Activated naive CD4-positive, alpha-beta T cell treated with anti-CD3 and anti-CD28 coated beads, Interleukin-2, amount 50 U/mL, for 24 hours (primary cell): ENCODE measurements around the gene KRTAP20-4.

Source experiments
- H3K27ac Mint-ChIP-seq: one replicate; pipeline ENCODE4 v1.8.0; 2021; ENCODE audit warnings: mild to moderate bottlenecking, mixed read lengths
- H3K27me3 Mint-ChIP-seq: one replicate; pipeline ENCODE4 v1.8.0; 2021; ENCODE audit warnings: mixed read lengths
- H3K36me3 Mint-ChIP-seq: one replicate; pipeline ENCODE4 v1.8.0; 2021; ENCODE audit warnings: mixed read lengths
- H3K4me1 Mint-ChIP-seq: one replicate; pipeline ENCODE4 v1.8.0; 2021; ENCODE audit warnings: mixed read lengths
- H3K4me3 Mint-ChIP-seq: one replicate; pipeline ENCODE4 v1.8.0; 2021; ENCODE audit warnings: mild to moderate bottlenecking, mixed read lengths
- H3K9me3 Mint-ChIP-seq: one replicate; pipeline ENCODE4 v1.8.0; 2021; ENCODE audit warnings: mixed read lengths

The KRTAP20-4 gene

DNA sequence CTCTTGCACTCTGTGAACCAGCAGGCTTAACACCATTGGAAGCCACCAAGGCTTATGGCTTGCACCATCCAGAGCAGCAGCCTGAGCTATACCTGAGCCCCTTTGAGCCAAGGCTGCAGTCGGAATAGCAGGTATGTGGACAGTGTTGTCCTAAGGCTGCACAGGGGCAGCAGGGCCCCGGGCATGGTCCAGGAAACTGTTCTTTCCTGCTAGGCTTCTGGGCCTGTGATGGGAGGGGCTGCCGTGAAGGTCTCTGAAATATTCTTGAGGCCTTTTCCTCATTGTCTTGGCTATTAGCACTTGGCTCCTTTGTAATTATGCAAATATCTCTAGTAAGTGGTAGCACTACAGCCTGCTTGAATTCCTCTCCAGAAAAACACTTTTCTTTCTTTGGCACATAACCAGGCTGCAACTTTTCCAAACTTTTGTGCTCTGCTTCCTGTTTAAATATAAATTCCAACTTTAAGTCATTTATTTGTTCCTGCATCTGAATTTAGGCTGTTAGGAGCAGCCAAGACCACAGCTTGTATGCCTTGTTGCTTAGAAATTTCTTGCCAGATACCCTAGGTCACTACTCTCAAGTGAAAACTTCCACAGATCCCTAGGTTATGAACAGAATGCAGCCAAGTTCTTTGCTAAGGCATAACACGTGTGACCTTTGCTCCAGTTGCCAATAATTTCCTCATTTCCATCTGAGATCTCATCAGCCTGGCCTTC, 5.2 kb downstream of the KRTAP20-4 start:
- no peak overlapping the region for H3K27ac Mint-ChIP-seq
- H3K9me3 Mint-ChIP-seq: no peaks in the 10 kb centered on the region
- no peak overlapping the region for H3K4me3 Mint-ChIP-seq
- no peaks in the 10 kb centered on the region for H3K36me3 Mint-ChIP-seq
- no peaks in the 10 kb centered on the region for H3K4me1 Mint-ChIP-seq
- no peaks in the 10 kb centered on the region for H3K27me3 Mint-ChIP-seq

DNA sequence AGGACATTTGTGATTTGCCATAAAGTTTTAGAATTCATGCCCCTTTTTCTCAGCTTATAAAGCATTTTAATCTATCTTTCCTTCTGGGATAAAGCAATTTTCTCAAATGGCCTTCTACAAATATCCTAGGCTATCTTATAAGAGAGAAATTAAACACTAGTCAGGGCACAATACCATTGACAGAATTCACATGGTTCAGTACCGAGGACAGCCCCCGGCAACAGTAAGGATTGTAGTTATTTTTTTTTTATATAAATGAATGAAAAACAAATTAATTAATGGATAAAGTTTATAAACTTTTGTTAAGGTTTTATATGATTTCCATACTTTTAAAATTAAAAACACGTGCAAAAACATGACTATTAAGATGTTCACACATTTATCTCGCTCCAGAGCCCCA, 7.7 kb downstream of the KRTAP20-4 start:
- no peak overlapping the region for H3K4me3 Mint-ChIP-seq
- H3K9me3 Mint-ChIP-seq: no peaks in the 10 kb centered on the region
- no peak overlapping the region for H3K27ac Mint-ChIP-seq
- H3K4me1 Mint-ChIP-seq: no peaks in the 10 kb centered on the region
- no peaks in the 10 kb centered on the region for H3K27me3 Mint-ChIP-seq
- H3K36me3 Mint-ChIP-seq: no peaks in the 10 kb centered on the region

- Mint-ChIP-seq H3K4me3 (no peak overlapping the region), H3K4me1 (no peaks in the 10 kb centered on the region), H3K9me3 (no peaks in the 10 kb centered on the region), H3K36me3 (no peaks in the 10 kb centered on the region), H3K27me3 (no peaks in the 10 kb centered on the region), H3K27ac (no peak overlapping the region)
Observed at GRCh38 chr21:30629200-30629599, 8.8 kb downstream of the KRTAP20-4 start.

GRCh38 chr21:30634906-30635305, 14.5 kb downstream of the KRTAP20-4 start, which contains the start of gene KRTAP20-2:
TSS of gene KRTAP20-2 (plus strand) at chr21:30635206. CDS start at chr21:30635264, 58 bp downstream.
- Mint-ChIP-seq H3K36me3 (no peaks in the 10 kb centered on the region), H3K4me1 (no peaks in the 10 kb centered on the region), H3K27ac (no peak within 1 kb of the TSS), H3K9me3 (no peaks in the 10 kb centered on the region), H3K4me3 (no peak within 1 kb of the TSS), H3K27me3 (no peaks in the 10 kb centered on the region)

- Mint-ChIP-seq H3K36me3 (no peaks in the 10 kb centered on the region), H3K27ac (no peak overlapping the region), H3K4me1 (no peaks in the 10 kb centered on the region), H3K9me3 (no peaks in the 10 kb centered on the region), H3K4me3 (no peak overlapping the region), H3K27me3 (peaks cover 3% of the 10 kb centered on the region)
Observed at GRCh38 chr21:30638686-30639085, 18.3 kb downstream of the KRTAP20-4 start.

- no peaks in the 10 kb centered on the region for H3K4me1 Mint-ChIP-seq
- no peak within 1 kb of the TSS for H3K4me3 Mint-ChIP-seq
- peaks cover 6% of the 10 kb centered on the region for H3K27me3 Mint-ChIP-seq
- no peaks in the 10 kb centered on the region for H3K9me3 Mint-ChIP-seq
- no peaks in the 10 kb centered on the region for H3K36me3 Mint-ChIP-seq
- H3K27ac Mint-ChIP-seq: no peak within 1 kb of the TSS
Observed at GRCh38 chr21:30642564-30642963, 22.1 kb downstream of the KRTAP20-4 start, which contains the start of gene KRTAP20-3. TSS of gene KRTAP20-3 (plus strand) at chr21:30642864.

DNA sequence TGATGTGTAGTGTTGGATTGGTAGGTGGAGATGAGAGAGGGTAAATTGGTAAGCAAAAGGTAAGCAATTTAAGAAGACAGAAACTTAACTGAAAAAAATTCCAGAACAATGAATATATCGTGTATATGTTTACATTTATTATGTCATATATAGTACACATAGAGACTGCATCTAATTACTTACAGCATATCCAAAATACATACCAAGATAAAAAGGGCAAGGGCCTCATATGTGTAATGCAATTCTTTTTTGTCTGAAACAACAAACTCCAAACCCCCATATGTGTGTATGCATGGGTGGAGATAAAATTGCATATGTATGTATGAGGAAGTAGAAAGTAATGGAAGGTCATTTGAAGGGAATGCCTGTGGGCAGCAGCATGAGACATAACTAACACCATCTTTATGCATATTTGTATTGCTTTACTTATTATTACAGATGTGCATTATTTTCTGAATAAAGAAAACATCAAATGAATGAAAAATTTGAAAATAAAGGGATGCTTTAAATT, 26.5 kb downstream of the KRTAP20-4 start:
- Mint-ChIP-seq H3K36me3 (no peaks in the 10 kb centered on the region), H3K9me3 (no peaks in the 10 kb centered on the region), H3K27ac (no peak overlapping the region), H3K27me3 (peaks cover 3% of the 10 kb centered on the region), H3K4me1 (no peaks in the 10 kb centered on the region), H3K4me3 (no peak overlapping the region)

- no peak overlapping the region for H3K4me3 Mint-ChIP-seq
- no peaks in the 10 kb centered on the region for H3K36me3 Mint-ChIP-seq
- H3K9me3 Mint-ChIP-seq: peaks cover 4% of the 10 kb centered on the region
- H3K4me1 Mint-ChIP-seq: no peaks in the 10 kb centered on the region
- no peak overlapping the region for H3K27ac Mint-ChIP-seq
- no peaks in the 10 kb centered on the region for H3K27me3 Mint-ChIP-seq
Observed at GRCh38 chr21:30652891-30653290, 32.5 kb downstream of the KRTAP20-4 start.

DNA sequence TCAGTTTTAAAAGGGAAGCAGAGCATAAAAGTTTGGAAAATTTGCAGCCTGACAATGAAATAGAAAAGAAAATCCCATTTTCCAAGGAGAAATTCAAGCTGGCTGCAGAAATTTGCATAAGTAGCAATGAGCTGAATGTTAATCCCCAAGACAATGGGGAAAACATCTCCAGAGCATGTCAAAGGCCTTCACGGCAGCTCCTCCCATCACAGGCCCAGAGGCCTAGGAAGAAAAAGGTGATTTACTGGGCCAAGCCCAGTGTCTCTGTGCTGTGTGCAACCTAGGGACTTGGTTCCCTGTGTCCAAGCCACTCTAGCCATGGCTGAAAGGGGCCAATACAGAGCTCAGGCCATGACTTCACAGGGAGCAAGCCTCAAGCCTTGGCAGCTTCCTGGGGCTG, 48.3 kb downstream of the KRTAP20-4 start:
- Mint-ChIP-seq H3K27ac (no peak overlapping the region), H3K9me3 (peaks cover 10% of the 10 kb centered on the region), H3K4me3 (no peak overlapping the region), H3K36me3 (no peaks in the 10 kb centered on the region), H3K4me1 (no peaks in the 10 kb centered on the region), H3K27me3 (peaks cover 6% of the 10 kb centered on the region)
